GM21381 (cell line): ENCODE measurements around the gene C16orf86.

Experiments
- ATAC-seq: cut with Tn5 transposase; IDR thresholded peaks from one replicate; pipeline ENCODE4 v1.9.1; 2021; ENCODE audit warnings: mild to moderate bottlenecking, moderate library complexity; ENCODE audit not compliant: unreplicated experiment

The C16orf86 gene

GRCh38 chr16:67653789-67654402 is 12.7 kb upstream of the C16orf86 start:
- ATAC-seq, result no peak

- ATAC-seq, result no peak
These were observed 12.2 kb upstream of the C16orf86 start for GRCh38 chr16:67654403-67654911.

- no peak for ATAC-seq
These were observed 11.3 kb upstream of the C16orf86 start for GRCh38 chr16:67655363-67655762.

GRCh38 chr16:67656344-67657016 is 10.1 kb upstream of the C16orf86 start:
- ATAC-seq, result no peak

GRCh38 chr16:67657017-67657608 is 9.5 kb upstream of the C16orf86 start:
- ATAC-seq, result no peak

GRCh38 chr16:67657751-67658518 is 8.7 kb upstream of the C16orf86 start:
- ATAC-seq, result no peak

- ATAC-seq, result no peak
These were observed 7.6 kb upstream of the C16orf86 start for GRCh38 chr16:67658849-67659674.

GRCh38 chr16:67659675-67660563 is 6.7 kb upstream of the C16orf86 start, which contains the start of gene ACD:
TSS of gene ACD (minus strand) at chr16:67660260. CDS start at chr16:67660220, 40 bp downstream.
- ATAC-seq, result peak; percentile 50

- peak; percentile 68 for ATAC-seq
These were observed 6.0 kb upstream of the C16orf86 start, which contains the start of gene PARD6A for GRCh38 chr16:67660564-67661028. TSS of gene PARD6A (plus strand) at chr16:67660960. CDS start at chr16:67661039, 79 bp downstream.

GRCh38 chr16:67661101-67661761 is 5.4 kb upstream of the C16orf86 start:
- ATAC-seq, result no peak

- ATAC-seq, result no peak
These were observed 4.5 kb upstream of the C16orf86 start for GRCh38 chr16:67661886-67662652.

- ATAC-seq, result no peak
These were observed 4.0 kb upstream of the C16orf86 start for GRCh38 chr16:67662653-67663010.

- no peak for ATAC-seq
These were observed 3.3 kb upstream of the C16orf86 start for GRCh38 chr16:67663151-67663876.

- no peak for ATAC-seq
These were observed 2.8 kb upstream of the C16orf86 start for GRCh38 chr16:67663877-67664222.

GRCh38 chr16:67664258-67664657 is 2.4 kb upstream of the C16orf86 start:
- ATAC-seq, result no peak

GRCh38 chr16:67664871-67665270 is 1.7 kb upstream of the C16orf86 start:
- no peak for ATAC-seq

GRCh38 chr16:67665598-67665997 is 1.0 kb upstream of the C16orf86 start:
- ATAC-seq, result no peak
